Suppressor macrophage treated with lipopolysaccharide for 4 hours (primary cell): ENCODE data around the gene RAI1.

Experiments
- DNase-seq: peaks from one replicate; pipeline ENCODE4 v3.0.0-alpha.2; 2020

RAI1 gene

GRCh38 chr17:17701658-17702057, 20.4 kb downstream of the RAI1 start:
- DNase-seq = no peak

GRCh38 chr17:17702449-17703139, 21.3 kb downstream of the RAI1 start:
- no peak for DNase-seq

GRCh38 chr17:17703140-17703919, 22.1 kb downstream of the RAI1 start:
- DNase-seq = no peak

- no peak for DNase-seq
These were observed 23.7 kb downstream of the RAI1 start for GRCh38 chr17:17704931-17705330.

- no peak for DNase-seq
These were observed 25.1 kb downstream of the RAI1 start for GRCh38 chr17:17706140-17707060.

GRCh38 chr17:17708295-17708694, 27.0 kb downstream of the RAI1 start:
- no peak for DNase-seq

- no peak for DNase-seq
These were observed 27.6 kb downstream of the RAI1 start for GRCh38 chr17:17708816-17709215.

- no peak for DNase-seq
These were observed 28.6 kb downstream of the RAI1 start for GRCh38 chr17:17709815-17710321.

- DNase-seq = no peak
These were observed 29.1 kb downstream of the RAI1 start for GRCh38 chr17:17710355-17710727.

GRCh38 chr17:17710728-17711541, 29.7 kb downstream of the RAI1 start:
- DNase-seq = no peak

GRCh38 chr17:17711641-17712162, 30.4 kb downstream of the RAI1 start:
- no peak for DNase-seq

- DNase-seq = peak; percentile 74
These were observed 31.1 kb downstream of the RAI1 start for GRCh38 chr17:17712268-17712924.

- DNase-seq = no peak
These were observed 32.6 kb downstream of the RAI1 start for GRCh38 chr17:17713839-17714238.

GRCh38 chr17:17714261-17714866, 33.1 kb downstream of the RAI1 start:
- DNase-seq = peak; percentile 40

- DNase-seq = no peak
These were observed 33.6 kb downstream of the RAI1 start for GRCh38 chr17:17714879-17715278.

GRCh38 chr17:17716837-17717523, 35.7 kb downstream of the RAI1 start:
- DNase-seq = no peak

GRCh38 chr17:17718251-17718650, 37.0 kb downstream of the RAI1 start:
- DNase-seq = no peak

- DNase-seq = no peak
These were observed 38.1 kb downstream of the RAI1 start for GRCh38 chr17:17719199-17719940.

GRCh38 chr17:17719966-17720543, 38.8 kb downstream of the RAI1 start:
- DNase-seq = no peak
